ENCODE data around the gene PACSIN1.
"Not testable (repeated sequence)": the region's sequence is repeated elsewhere in the genome, so short reads cannot be mapped to it uniquely, and the experiment has no call there.

PACSIN1 gene

DNA sequence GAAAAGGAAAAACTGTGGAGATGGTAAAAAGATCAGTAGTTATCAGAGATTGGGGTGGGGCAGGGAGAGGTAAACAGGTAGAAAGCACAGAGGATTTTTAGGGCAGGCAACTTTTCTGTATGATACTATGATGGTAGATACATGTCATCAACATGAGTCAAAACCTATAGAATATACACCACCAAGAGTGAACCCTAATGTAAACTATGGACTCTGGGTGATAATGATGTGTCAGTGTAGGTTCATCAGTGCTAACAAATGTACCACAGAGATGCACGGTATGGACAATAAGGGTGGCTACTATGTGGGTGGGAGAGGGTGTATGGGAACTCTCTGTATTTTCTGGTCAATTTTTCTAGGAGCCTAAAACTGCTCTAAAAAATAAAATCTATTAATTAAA lies 18.5 kb downstream of the PACSIN1 start:
- TF ChIP-seq, protein P1, sequence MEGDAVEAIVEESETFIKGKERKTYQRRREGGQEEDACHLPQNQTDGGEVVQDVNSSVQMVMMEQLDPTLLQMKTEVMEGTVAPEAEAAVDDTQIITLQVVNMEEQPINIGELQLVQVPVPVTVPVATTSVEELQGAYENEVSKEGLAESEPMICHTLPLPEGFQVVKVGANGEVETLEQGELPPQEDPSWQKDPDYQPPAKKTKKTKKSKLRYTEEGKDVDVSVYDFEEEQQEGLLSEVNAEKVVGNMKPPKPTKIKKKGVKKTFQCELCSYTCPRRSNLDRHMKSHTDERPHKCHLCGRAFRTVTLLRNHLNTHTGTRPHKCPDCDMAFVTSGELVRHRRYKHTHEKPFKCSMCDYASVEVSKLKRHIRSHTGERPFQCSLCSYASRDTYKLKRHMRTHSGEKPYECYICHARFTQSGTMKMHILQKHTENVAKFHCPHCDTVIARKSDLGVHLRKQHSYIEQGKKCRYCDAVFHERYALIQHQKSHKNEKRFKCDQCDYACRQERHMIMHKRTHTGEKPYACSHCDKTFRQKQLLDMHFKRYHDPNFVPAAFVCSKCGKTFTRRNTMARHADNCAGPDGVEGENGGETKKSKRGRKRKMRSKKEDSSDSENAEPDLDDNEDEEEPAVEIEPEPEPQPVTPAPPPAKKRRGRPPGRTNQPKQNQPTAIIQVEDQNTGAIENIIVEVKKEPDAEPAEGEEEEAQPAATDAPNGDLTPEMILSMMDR (IDR thresholded peaks at IDR 0.05; ENCODE audit: extremely low read depth, insufficient read depth, missing control alignments) = no peak
- in situ Hi-C loops (cut with MboI; ENCODE audit: low pct_unique_long_range_greater_than_20kb, low sequenced_read_pairs, unreplicated experiment) = no loop called here
- DNase-seq (ENCODE audit: low spot score) = no peak

DNA sequence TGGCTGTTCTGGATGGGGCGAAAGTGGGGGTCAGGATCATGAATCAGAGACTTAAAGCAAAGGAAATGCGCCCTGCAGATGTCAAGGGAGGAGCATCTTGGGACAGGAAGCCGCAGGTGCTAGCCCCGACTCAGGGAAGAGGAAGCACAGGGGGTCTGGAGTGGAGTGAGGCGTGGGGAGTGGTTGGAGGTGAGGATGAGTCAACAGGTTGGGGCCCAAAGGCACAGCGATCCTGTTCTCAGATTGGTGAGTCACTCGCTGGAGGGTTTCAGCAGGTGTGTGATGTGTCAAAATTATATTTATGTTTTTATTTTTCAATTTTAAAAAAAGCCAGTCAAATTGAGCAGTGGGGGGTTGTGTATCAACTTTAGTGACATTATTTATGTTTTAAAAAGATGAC lies 19.0 kb downstream of the PACSIN1 start:
- TF ChIP-seq, protein P1 (IDR thresholded peaks at IDR 0.05; ENCODE audit: extremely low read depth, insufficient read depth, missing control alignments) = no peak
- peak; percentile 69 for DNase-seq (ENCODE audit: low spot score)
- in situ Hi-C loops (cut with MboI; ENCODE audit: low pct_unique_long_range_greater_than_20kb, low sequenced_read_pairs, unreplicated experiment) = no loop called here

DNA sequence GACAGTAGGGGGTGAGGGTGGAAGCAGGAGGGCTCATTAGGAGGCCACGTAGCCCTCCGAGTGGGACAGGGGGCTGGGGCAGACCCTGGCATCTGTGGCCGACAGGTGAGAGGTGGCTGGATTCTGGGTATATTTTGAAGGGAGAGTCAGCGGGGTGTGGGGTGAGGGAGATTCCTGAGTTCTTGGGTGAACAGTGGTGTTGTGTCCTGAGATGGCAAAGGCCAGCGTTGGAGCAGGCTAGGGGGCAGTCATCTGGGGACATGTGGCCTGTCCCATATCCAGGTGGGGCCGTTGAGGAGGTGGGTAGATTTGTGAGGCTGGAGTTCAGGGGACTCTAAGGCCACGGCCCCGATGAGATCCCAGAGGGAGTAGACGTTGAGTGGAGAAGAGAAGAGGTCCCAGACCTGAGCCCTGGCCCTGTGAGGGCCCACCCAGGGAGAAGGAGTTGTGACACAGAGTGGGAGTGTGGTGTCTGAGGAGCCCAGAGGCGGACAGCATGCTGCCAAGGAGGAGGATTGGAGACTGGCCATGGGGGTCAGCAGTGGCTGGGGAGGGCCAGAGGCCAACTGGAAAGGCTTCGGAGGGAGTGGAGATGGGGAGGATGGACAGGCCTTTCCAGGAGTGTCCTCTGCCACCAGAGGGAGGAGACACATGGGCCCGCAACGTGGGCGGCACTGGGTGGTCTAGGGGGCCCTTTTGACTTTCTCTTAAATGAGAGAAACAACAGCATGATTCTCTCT lies 19.6 kb downstream of the PACSIN1 start:
- no peak for DNase-seq (ENCODE audit: low spot score)
- TF ChIP-seq, protein P1 (IDR thresholded peaks at IDR 0.05; ENCODE audit: extremely low read depth, insufficient read depth, missing control alignments) = no peak
- in situ Hi-C loops (cut with MboI; ENCODE audit: low pct_unique_long_range_greater_than_20kb, low sequenced_read_pairs, unreplicated experiment) = no loop called here

GRCh38 chr6:34486106-34486740 lies 20.3 kb downstream of the PACSIN1 start:
- in situ Hi-C loops (cut with MboI; ENCODE audit: low pct_unique_long_range_greater_than_20kb, low sequenced_read_pairs, unreplicated experiment) = no loop called here
- DNase-seq (ENCODE audit: low spot score) = no peak
- TF ChIP-seq, protein P1 (IDR thresholded peaks at IDR 0.05; ENCODE audit: extremely low read depth, insufficient read depth, missing control alignments) = no peak

GRCh38 chr6:34486886-34487285 lies 21.0 kb downstream of the PACSIN1 start:
- in situ Hi-C loops (cut with MboI; ENCODE audit: low pct_unique_long_range_greater_than_20kb, low sequenced_read_pairs, unreplicated experiment); DNase-seq (ENCODE audit: low spot score): not testable (repeated sequence)

DNA sequence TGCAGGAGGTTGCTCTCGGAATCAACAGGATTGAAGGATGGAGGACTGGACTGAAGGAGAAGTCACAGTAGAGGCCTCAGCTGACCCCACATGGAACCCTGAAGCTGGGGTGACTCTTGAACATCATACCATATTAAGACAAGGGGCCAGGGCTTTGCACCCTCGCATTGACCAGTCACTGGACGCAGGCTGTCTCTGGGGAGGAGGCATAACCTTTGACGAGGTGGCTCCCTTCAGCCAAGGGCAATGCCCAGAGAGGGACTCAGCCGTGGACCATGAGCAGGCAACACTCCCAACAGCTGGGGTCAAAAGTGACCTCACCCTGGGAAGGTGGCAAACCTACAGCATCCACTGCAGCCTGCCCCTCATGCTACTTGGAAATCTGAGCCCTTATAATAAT lies 21.7 kb downstream of the PACSIN1 start:
- TF ChIP-seq, protein P1 (IDR thresholded peaks at IDR 0.05; ENCODE audit: extremely low read depth, insufficient read depth, missing control alignments) = no peak
- DNase-seq (ENCODE audit: low spot score) = no peak
- in situ Hi-C loops (cut with MboI; ENCODE audit: low pct_unique_long_range_greater_than_20kb, low sequenced_read_pairs, unreplicated experiment) = no loop called here

- no peak for DNase-seq (ENCODE audit: low spot score)
- TF ChIP-seq, protein P1 (IDR thresholded peaks at IDR 0.05; ENCODE audit: extremely low read depth, insufficient read depth, missing control alignments) = no peak
- in situ Hi-C loops (cut with MboI; ENCODE audit: low pct_unique_long_range_greater_than_20kb, low sequenced_read_pairs, unreplicated experiment) = no loop called here
Observed at GRCh38 chr6:34489207-34489805, 23.4 kb downstream of the PACSIN1 start.

All from GM13977 (cell line).